Spleen (tissue), 7 donors: ENCODE results near the gene COL12A1.

Experiments used
- CTCF ChIP-seq, 11 experiments: fragments of 200-600 bp in 7 of 11; fragments of 450-650 bp in 4 of 11; sonication (generic) in 4 of 11; IDR thresholded peaks in 8 of 11; conservative IDR thresholded peaks in 3 of 11; 1 replicate in 7 of 11; 2 replicates in 4 of 11; pipeline versions ENCODE4 v1.4.0 to v1.8.0; 2016 to 2021; ENCODE audit warnings: antibody characterized with exemption in 11 of 11, inconsistent platforms in 4 of 11, mild to moderate bottlenecking in 1 of 11
- POLR2A ChIP-seq, 3 donors: fragments of 450-650 bp; IDR thresholded peaks; one replicate each; pipeline ENCODE4 v1.5.1; 2017; ENCODE audit warnings: antibody characterized with exemption in 3 of 3, mild to moderate bottlenecking in 1 of 3
- POLR2AphosphoS5 ChIP-seq, 3 donors: sonication (generic); formaldehyde crosslinking; IDR thresholded peaks; one replicate each; pipeline ENCODE4 v1.5.1; 2017; ENCODE audit warnings: antibody characterized with exemption in 3 of 3
- donor health status: DM: no; HTN: no; CAD: no; lungs with moderate emphysema.
- donor health status: DM: no; HTN: no; CAD: no.
- donor health status: DM: no; HTN: no; CAD: no.

GRCh38 chr6:75233092-75233615 lies 27.3 kb upstream of the COL12A1 start:
- TF ChIP-seq CTCF (IDR thresholded peaks at IDR 0.05 in 8 of 11, conservative IDR thresholded peaks at IDR 0.05 in 3 of 11) = no peak
- no peak for TF ChIP-seq POLR2A (IDR thresholded peaks at IDR 0.05)
- no peak for TF ChIP-seq POLR2AphosphoS5 (IDR thresholded peaks at IDR 0.05)
